ENCODE results near the gene TPI1.

The TPI1 gene

GRCh38 chr12:6909421-6910145, 42.3 kb downstream of the TPI1 start:
- Histone ChIP-seq H3K27me3 (peaks cover 32 to 45% (median 40%) of the 10 kb centered on the region in 11 experiments), H3K4me3 (no peak overlapping the region), H3K4me1 (peaks cover 8 to 22% (median 18%) of the 10 kb centered on the region in 10 experiments), H3K9me3 (replicated peaks in 1 of 11) (no peaks in the 10 kb centered on the region), H3K4me2 (no peak overlapping the region), H3K27ac (no peak overlapping the region), H4K20me1 (no peaks in the 10 kb centered on the region), H3K9ac (no peak overlapping the region), H3K36me3 (peaks cover 0 to 21% (median 5%) of the 10 kb centered on the region in 11 experiments; a peak in 7 of 22 replicates)
- no peak for TF ChIP-seq Cebpa-rat (IDR thresholded peaks at IDR 0.05)

- no peak overlapping the region for H3K27ac ChIP-seq
- H3K9ac ChIP-seq, result no peak overlapping the region
- H3K9me3 ChIP-seq (replicated peaks in 1 of 11), result no peaks in the 10 kb centered on the region
- peaks cover 0 to 16% (median 3%) of the 10 kb centered on the region in 11 experiments; a peak in 8 of 22 replicates for H4K20me1 ChIP-seq
- H3K36me3 ChIP-seq, result peaks cover 0 to 18% (median 0%) of the 10 kb centered on the region in 11 experiments; a peak in 8 of 22 replicates
- peaks cover 10 to 27% (median 20%) of the 10 kb centered on the region in 10 experiments for H3K4me1 ChIP-seq
- H3K4me2 ChIP-seq, result no peak overlapping the region
- TF ChIP-seq Cebpa-rat (IDR thresholded peaks at IDR 0.05), result no peak
- H3K27me3 ChIP-seq, result peaks cover 53 to 72% (median 67%) of the 10 kb centered on the region in 11 experiments
- H3K4me3 ChIP-seq, result no peak overlapping the region
Measured at GRCh38 chr12:6912164-6912935, 45.0 kb downstream of the TPI1 start.

GRCh38 chr12:6914246-6914946, 47.1 kb downstream of the TPI1 start, which contains the start of gene ENO2:
Gene ENO2 (plus strand): TSS chr12:6914580. CDS start chr12:6915833, 1,253 bp downstream.
- H3K4me3 ChIP-seq, result peak within 1 kb of the TSS; percentile 61 to 76 (median 68)
- H3K27ac ChIP-seq, result peak within 1 kb of the TSS in 4 of 11 experiments; percentile 17 to 46 (median 38); a peak in 8 of 22 replicates

GRCh38 chr12:6914947-6915788, 47.8 kb downstream of the TPI1 start:
- H3K27ac ChIP-seq, result peak overlapping the region in 2 of 11 experiments; percentile 40 to 46; a peak in 2 of 22 replicates
- peaks cover 16 to 41% (median 28%) of the 10 kb centered on the region in 10 experiments for H3K4me1 ChIP-seq
- H3K4me2 ChIP-seq, result peak overlapping the region; percentile 91 to 98 (median 93)
- peaks cover 53 to 75% (median 68%) of the 10 kb centered on the region in 11 experiments for H3K27me3 ChIP-seq
- H3K4me3 ChIP-seq, result peak overlapping the region; percentile 61 to 76 (median 68)
- no peaks in the 10 kb centered on the region for H3K9me3 ChIP-seq (replicated peaks in 1 of 11)
- H3K36me3 ChIP-seq, result peaks cover 0 to 18% (median 0%) of the 10 kb centered on the region in 11 experiments; a peak in 4 of 22 replicates
- peaks cover 0 to 16% (median 3%) of the 10 kb centered on the region in 11 experiments; a peak in 8 of 22 replicates for H4K20me1 ChIP-seq
- H3K9ac ChIP-seq, result peak overlapping the region in 9 of 11 experiments; percentile 59 to 80 (median 63); a peak in 18 of 22 replicates
- no peak for TF ChIP-seq Cebpa-rat (IDR thresholded peaks at IDR 0.05)

More at GRCh38 chr12:6914246-6914946, 47.1 kb downstream of the TPI1 start, which contains the start of gene ENO2:
- Histone ChIP-seq H3K4me2 (peak within 1 kb of the TSS; percentile 91 to 98 (median 93)), H3K4me1 (peaks cover 11 to 33% (median 21%) of the 10 kb centered on the region in 10 experiments), H3K36me3 (peaks cover 0 to 18% (median 0%) of the 10 kb centered on the region in 11 experiments; a peak in 4 of 22 replicates), H4K20me1 (peaks cover 0 to 16% (median 3%) of the 10 kb centered on the region in 11 experiments; a peak in 8 of 22 replicates), H3K27me3 (peaks cover 53 to 75% (median 68%) of the 10 kb centered on the region in 11 experiments), H3K9me3 (replicated peaks in 1 of 11) (no peaks in the 10 kb centered on the region), H3K9ac (peak within 1 kb of the TSS; percentile 36 to 80 (median 63); a peak in 21 of 22 replicates)
- TF ChIP-seq Cebpa-rat (IDR thresholded peaks at IDR 0.05), result no peak

- no peaks in the 10 kb centered on the region for H3K9me3 ChIP-seq (replicated peaks in 1 of 11)
- H3K27ac ChIP-seq, result no peak overlapping the region
- peaks cover 0 to 16% (median 3%) of the 10 kb centered on the region in 11 experiments; a peak in 8 of 22 replicates for H4K20me1 ChIP-seq
- H3K27me3 ChIP-seq, result peaks cover 51 to 74% (median 65%) of the 10 kb centered on the region in 11 experiments
- peak overlapping the region in 5 of 11 experiments; percentile 18 to 98 (median 92); a peak in 8 of 22 replicates for H3K4me2 ChIP-seq
- H3K9ac ChIP-seq, result no peak overlapping the region
- H3K4me3 ChIP-seq, result peak overlapping the region in 1 of 10 experiments; percentile 36; a peak in 1 of 20 replicates
- TF ChIP-seq Cebpa-rat (IDR thresholded peaks at IDR 0.05), result no peak
- H3K4me1 ChIP-seq, result peaks cover 16 to 41% (median 29%) of the 10 kb centered on the region in 10 experiments
- H3K36me3 ChIP-seq, result peaks cover 0 to 21% (median 0%) of the 10 kb centered on the region in 11 experiments; a peak in 4 of 22 replicates
Measured at GRCh38 chr12:6915789-6916285, 48.5 kb downstream of the TPI1 start.

GRCh38 chr12:6916426-6917200, 49.3 kb downstream of the TPI1 start:
- Histone ChIP-seq H3K27ac (no peak overlapping the region), H4K20me1 (peaks cover 0 to 16% (median 3%) of the 10 kb centered on the region in 11 experiments; a peak in 8 of 22 replicates), H3K27me3 (peaks cover 43 to 67% (median 57%) of the 10 kb centered on the region in 11 experiments), H3K36me3 (peaks cover 0 to 29% (median 0%) of the 10 kb centered on the region in 11 experiments; a peak in 4 of 22 replicates), H3K4me3 (peak overlapping the region in 1 of 10 experiments; percentile 36; a peak in 1 of 20 replicates), H3K4me1 (peaks cover 20 to 47% (median 35%) of the 10 kb centered on the region in 10 experiments), H3K4me2 (peak overlapping the region in 2 of 11 experiments; percentile 51 to 98; a peak in 2 of 22 replicates), H3K9ac (no peak overlapping the region), H3K9me3 (replicated peaks in 1 of 11) (no peaks in the 10 kb centered on the region)
- TF ChIP-seq Cebpa-rat (IDR thresholded peaks at IDR 0.05), result no peak
